GM12878 (cell line): ENCODE results near the gene BSN. TPM values are rescaled to one million over a fixed set of nuclear protein-coding genes. Genes with fewer than 3 reads are reported as not detected.

Experiments used
- BMI1 ChIP-seq: fragments of 450-650 bp; IDR thresholded peaks from 2 replicates; pipeline ENCODE4 v1.6.1; 2016; ENCODE audit warnings: mild to moderate bottlenecking, moderate library complexity, borderline replicate concordance
- EP300 ChIP-seq, 2 experiments: fragments of 150-350 bp in 1 of 2; IDR thresholded peaks; 2 replicates each; pipeline ENCODE4 v1.6.1; 2011 to 2012; ENCODE audit warnings: low read depth in 2 of 2, low read length in 2 of 2, borderline replicate concordance in 1 of 2, improper control_type of control experiment in 1 of 2, inconsistent platforms in 1 of 2; ENCODE audit not compliant: control insufficient read depth in 1 of 2
- HDAC6 ChIP-seq: fragments of 200-600 bp; sonication (generic); IDR thresholded peaks from one replicate; pipeline ENCODE4 v1.8.0; 2017; ENCODE audit warnings: antibody characterized with exemption; ENCODE audit not compliant: unreplicated experiment
- JUND ChIP-seq: IDR thresholded peaks from 2 replicates; pipeline ENCODE4 v1.6.1; 2012; ENCODE audit warnings: low read depth, mild to moderate bottlenecking, low read length, improper control_type of control experiment, moderate library complexity
- MYC ChIP-seq: IDR thresholded peaks from 2 replicates; pipeline ENCODE4 v1.6.1; 2011; ENCODE audit warnings: mild to moderate bottlenecking, low read length, moderate library complexity, inconsistent platforms; ENCODE audit not compliant: insufficient read depth, insufficient replicate concordance, insufficient read length, severe bottlenecking
- NR2C1 ChIP-seq: fragments of 450-650 bp; IDR thresholded peaks from 2 replicates; pipeline ENCODE4 v1.6.1; 2017; ENCODE audit warnings: antibody characterized with exemption, mild to moderate bottlenecking, moderate library complexity
- PML ChIP-seq: IDR thresholded peaks from 2 replicates; pipeline ENCODE4 v1.6.1; 2012; ENCODE audit warnings: low read length, inconsistent platforms
- POLR2AphosphoS5 ChIP-seq: IDR thresholded peaks from 2 replicates; pipeline ENCODE4 v1.6.1; 2011; ENCODE audit warnings: mild to moderate bottlenecking, low read length, inconsistent platforms
- SP1 ChIP-seq: IDR thresholded peaks from one replicate; pipeline ENCODE4 v1.6.1; 2011; ENCODE audit warnings: low read depth, low read length
- polyA plus RNA-seq, 11 experiments: library from polyadenylated mRNA; depleted of rRNA in 4 of 11; unstranded in 6 of 11; stranded (reverse) in 5 of 11; fragments of >200 nt; fragmentation: Nextera tagmentation in 4 of 11; fragmentation: Illumina TruSeq in 1 of 11; extraction: Ambion mirVana in 4 of 11; extraction: Trizol in 1 of 11; gene quantifications; 1 replicate in 1 of 11; 2 replicates in 10 of 11; pipeline versions ENCODE4 v1.2.1 to v1.2.3, GENCODE V29; 2011 to 2016; ENCODE audit warnings: inconsistent platforms in 2 of 11, missing spikeins in 2 of 11, low read depth in 1 of 11
- total RNA-seq, 4 experiments: library from RNA; depleted of rRNA in 3 of 4; stranded (reverse); fragments of >200 nt in 3 of 4; fragmentation: Illumina TruSeq in 1 of 4; extraction: Trizol in 1 of 4; gene quantifications; 2 replicates each; pipeline versions ENCODE4 v1.2.1 to v1.2.3, GENCODE V29; 2013 to 2021
- TF ChIP-seq, protein P1 (sequence below): fragments of 450-650 bp; IDR thresholded peaks from 2 replicates; pipeline ENCODE4 v1.6.1; 2016; ENCODE audit warnings: mild to moderate bottlenecking
- TF ChIP-seq, protein P2 (sequence below): fragments of 450-650 bp; IDR thresholded peaks from 2 replicates; pipeline ENCODE4 v1.6.1; 2018; ENCODE audit warnings: borderline replicate concordance, mild to moderate bottlenecking; ENCODE audit not compliant: partially characterized antibody

BSN gene
- total and polyA plus RNA-seq, 10 of the 15 experiments (the other 5 are each of a cell fraction or from before 2014, with no cell fraction given) = under 0.01 to 0.19 (median 0.05) TPM; not detected in 1

DNA sequence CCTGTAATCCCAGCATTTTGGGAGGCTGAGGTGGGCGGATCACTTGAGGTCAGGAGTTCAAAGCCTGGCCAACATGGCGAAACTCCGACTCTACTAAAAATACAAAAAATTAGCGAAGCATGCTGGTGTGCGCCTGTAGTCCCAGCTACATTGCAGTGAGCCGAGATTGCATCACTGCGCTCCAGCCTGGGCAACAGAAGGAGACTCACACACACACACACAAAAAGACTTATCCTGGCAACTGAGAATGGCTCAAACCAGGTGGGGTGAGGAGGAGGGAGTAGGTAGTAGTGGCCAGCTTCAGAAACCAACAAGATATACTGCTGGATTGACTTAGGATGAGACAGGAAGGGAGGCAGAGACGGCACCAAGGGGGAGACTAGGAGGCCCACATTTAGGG, 66.5 kb downstream of the BSN start (continued):
- TF ChIP-seq, protein P1, sequence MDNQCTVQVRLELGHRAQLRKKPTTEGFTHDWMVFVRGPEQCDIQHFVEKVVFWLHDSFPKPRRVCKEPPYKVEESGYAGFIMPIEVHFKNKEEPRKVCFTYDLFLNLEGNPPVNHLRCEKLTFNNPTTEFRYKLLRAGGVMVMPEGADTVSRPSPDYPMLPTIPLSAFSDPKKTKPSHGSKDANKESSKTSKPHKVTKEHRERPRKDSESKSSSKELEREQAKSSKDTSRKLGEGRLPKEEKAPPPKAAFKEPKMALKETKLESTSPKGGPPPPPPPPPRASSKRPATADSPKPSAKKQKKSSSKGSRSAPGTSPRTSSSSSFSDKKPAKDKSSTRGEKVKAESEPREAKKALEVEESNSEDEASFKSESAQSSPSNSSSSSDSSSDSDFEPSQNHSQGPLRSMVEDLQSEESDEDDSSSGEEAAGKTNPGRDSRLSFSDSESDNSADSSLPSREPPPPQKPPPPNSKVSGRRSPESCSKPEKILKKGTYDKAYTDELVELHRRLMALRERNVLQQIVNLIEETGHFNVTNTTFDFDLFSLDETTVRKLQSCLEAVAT = no peak
- TF ChIP-seq MYC (no peak), EP300 (IDR thresholded peaks at IDR 0.05; ENCODE audit: borderline replicate concordance in 1 of 2, control insufficient read depth in 1 of 2, low read depth in 2 of 2, low read length in 2 of 2) (no peak), POLR2AphosphoS5 (no peak), PML (no peak), JUND (no peak), BMI1 (no peak), NR2C1 (no peak), HDAC6 (no peak), SP1 (no peak)
- TF ChIP-seq, protein P2, sequence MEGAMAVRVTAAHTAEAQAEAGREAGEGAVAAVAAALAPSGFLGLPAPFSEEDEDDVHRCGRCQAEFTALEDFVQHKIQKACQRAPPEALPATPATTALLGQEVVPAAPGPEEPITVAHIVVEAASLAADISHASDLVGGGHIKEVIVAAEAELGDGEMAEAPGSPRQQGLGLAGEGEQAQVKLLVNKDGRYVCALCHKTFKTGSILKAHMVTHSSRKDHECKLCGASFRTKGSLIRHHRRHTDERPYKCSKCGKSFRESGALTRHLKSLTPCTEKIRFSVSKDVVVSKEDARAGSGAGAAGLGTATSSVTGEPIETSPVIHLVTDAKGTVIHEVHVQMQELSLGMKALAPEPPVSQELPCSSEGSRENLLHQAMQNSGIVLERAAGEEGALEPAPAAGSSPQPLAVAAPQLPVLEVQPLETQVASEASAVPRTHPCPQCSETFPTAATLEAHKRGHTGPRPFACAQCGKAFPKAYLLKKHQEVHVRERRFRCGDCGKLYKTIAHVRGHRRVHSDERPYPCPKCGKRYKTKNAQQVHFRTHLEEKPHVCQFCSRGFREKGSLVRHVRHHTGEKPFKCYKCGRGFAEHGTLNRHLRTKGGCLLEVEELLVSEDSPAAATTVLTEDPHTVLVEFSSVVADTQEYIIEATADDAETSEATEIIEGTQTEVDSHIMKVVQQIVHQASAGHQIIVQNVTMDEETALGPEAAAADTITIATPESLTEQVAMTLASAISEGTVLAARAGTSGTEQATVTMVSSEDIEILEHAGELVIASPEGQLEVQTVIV = no peak
